ENCODE results near the gene CES2. TPM values are rescaled to one million over a fixed set of nuclear protein-coding genes. Genes with fewer than 3 reads are reported as not detected.
"Not testable (repeated sequence)": the region's sequence is repeated elsewhere in the genome, so short reads cannot be mapped to it uniquely, and the experiment has no call there.

The CES2 gene
- polyA plus RNA-seq, 4 donors = 221 to 337 (median 294) TPM

- not testable (repeated sequence) for H3K27ac ChIP-seq (ENCODE audit: low read depth in 1 of 3, low read length in 2 of 3); DNase-seq; H3K9me3 ChIP-seq (ENCODE audit: control insufficient read depth in 2 of 2, insufficient read depth in 1 of 2, low read depth in 1 of 2, low read length in 1 of 2); H3K4me1 ChIP-seq (ENCODE audit: control insufficient read depth in 3 of 3, insufficient read depth in 2 of 3, low read depth in 1 of 3, low read length in 2 of 3); H3K4me3 ChIP-seq (ENCODE audit: low read depth in 1 of 3, low read length in 3 of 3); FAIRE-seq; H3K27me3 ChIP-seq (ENCODE audit: control insufficient read depth in 3 of 3, insufficient read depth in 3 of 3, low read length in 3 of 3)
- WGBS, 3 donors = 69 to 91% (median 74%) methylated on average over 24 to 32 of the region's 32 CpGs
- peaks cover 0 to 14% (median 0%) of the 10 kb centered on the region in 3 donors for H3K36me3 ChIP-seq (ENCODE audit: control insufficient read depth in 3 of 3, insufficient read depth in 2 of 3, low read depth in 1 of 3, low read length in 3 of 3)
Measured at GRCh38 chr16:66974156-66974931, 39.0 kb downstream of the CES2 start.

- H3K4me1 ChIP-seq (ENCODE audit: control insufficient read depth in 3 of 3, insufficient read depth in 2 of 3, low read depth in 1 of 3, low read length in 2 of 3); H3K4me3 ChIP-seq (ENCODE audit: low read depth in 1 of 3, low read length in 3 of 3); FAIRE-seq; DNase-seq; H3K27me3 ChIP-seq (ENCODE audit: control insufficient read depth in 3 of 3, insufficient read depth in 3 of 3, low read length in 3 of 3); H3K27ac ChIP-seq (ENCODE audit: low read depth in 1 of 3, low read length in 2 of 3); H3K9me3 ChIP-seq (ENCODE audit: control insufficient read depth in 2 of 2, insufficient read depth in 1 of 2, low read depth in 1 of 2, low read length in 1 of 2): not testable (repeated sequence)
- H3K36me3 ChIP-seq (ENCODE audit: control insufficient read depth in 3 of 3, insufficient read depth in 2 of 3, low read depth in 1 of 3, low read length in 3 of 3) = peaks cover 0 to 14% (median 0%) of the 10 kb centered on the region in 3 donors
- WGBS, 3 donors = 51 to 61% (median 55%) methylated on average over 11 of the region's 11 CpGs
Measured at GRCh38 chr16:66974932-66975246, 39.6 kb downstream of the CES2 start.

- Histone ChIP-seq H3K27me3 (ENCODE audit: control insufficient read depth in 3 of 3, insufficient read depth in 3 of 3, low read length in 3 of 3) (no peaks in the 10 kb centered on the region), H3K4me1 (ENCODE audit: control insufficient read depth in 3 of 3, insufficient read depth in 2 of 3, low read depth in 1 of 3, low read length in 2 of 3) (no peaks in the 10 kb centered on the region), H3K4me3 (ENCODE audit: low read depth in 1 of 3, low read length in 3 of 3) (no peak overlapping the region), H3K27ac (ENCODE audit: low read depth in 1 of 3, low read length in 2 of 3) (no peak overlapping the region), H3K9me3 (ENCODE audit: control insufficient read depth in 2 of 2, insufficient read depth in 1 of 2, low read depth in 1 of 2, low read length in 1 of 2) (no peaks in the 10 kb centered on the region), H3K36me3 (ENCODE audit: control insufficient read depth in 3 of 3, insufficient read depth in 2 of 3, low read depth in 1 of 3, low read length in 3 of 3) (peaks cover 0 to 14% (median 0%) of the 10 kb centered on the region in 3 donors)
- no peak for DNase-seq
- 66 to 82% (median 70%) methylated on average over 14 of the region's 14 CpGs for WGBS, 3 donors
- no peak for FAIRE-seq
Measured at GRCh38 chr16:66975302-66975893, 40.1 kb downstream of the CES2 start.

- H3K36me3 ChIP-seq (ENCODE audit: control insufficient read depth in 3 of 3, insufficient read depth in 2 of 3, low read depth in 1 of 3, low read length in 3 of 3) = peaks cover 0 to 7% (median 0%) of the 10 kb centered on the region in 3 donors
- 34 to 47% (median 46%) methylated on average over 13 of the region's 13 CpGs for WGBS, 3 donors
- no peak overlapping the region for H3K27ac ChIP-seq (ENCODE audit: low read depth in 1 of 3, low read length in 2 of 3)
- H3K9me3 ChIP-seq (ENCODE audit: control insufficient read depth in 2 of 2, insufficient read depth in 1 of 2, low read depth in 1 of 2, low read length in 1 of 2) = no peaks in the 10 kb centered on the region
- DNase-seq = no peak
- H3K27me3 ChIP-seq (ENCODE audit: control insufficient read depth in 3 of 3, insufficient read depth in 3 of 3, low read length in 3 of 3) = no peaks in the 10 kb centered on the region
- no peaks in the 10 kb centered on the region for H3K4me1 ChIP-seq (ENCODE audit: control insufficient read depth in 3 of 3, insufficient read depth in 2 of 3, low read depth in 1 of 3, low read length in 2 of 3)
- no peak overlapping the region for H3K4me3 ChIP-seq (ENCODE audit: low read depth in 1 of 3, low read length in 3 of 3)
- no peak for FAIRE-seq
Measured at GRCh38 chr16:66976746-66977145, 41.4 kb downstream of the CES2 start.

- DNase-seq = peak; percentile 87 to 89
- FAIRE-seq = no peak
- no peak overlapping the region for H3K4me3 ChIP-seq (ENCODE audit: low read depth in 1 of 3, low read length in 3 of 3)
Measured at GRCh38 chr16:66977341-66978113, 42.2 kb downstream of the CES2 start.

GRCh38 chr16:66979011-66979717 lies 43.8 kb downstream of the CES2 start:
- 65 to 68% (median 66%) methylated on average over 13 to 16 of the region's 16 CpGs for WGBS, 3 donors
- H3K4me1 ChIP-seq (ENCODE audit: control insufficient read depth in 3 of 3, insufficient read depth in 2 of 3, low read depth in 1 of 3, low read length in 2 of 3) = no peaks in the 10 kb centered on the region

More at GRCh38 chr16:66977341-66978113, 42.2 kb downstream of the CES2 start:
- 20 to 29% (median 22%) methylated on average over 14 to 15 of the region's 15 CpGs for WGBS, 3 donors
- no peak overlapping the region for H3K27ac ChIP-seq (ENCODE audit: low read depth in 1 of 3, low read length in 2 of 3)
- H3K36me3 ChIP-seq (ENCODE audit: control insufficient read depth in 3 of 3, insufficient read depth in 2 of 3, low read depth in 1 of 3, low read length in 3 of 3) = peaks cover 0 to 7% (median 0%) of the 10 kb centered on the region in 3 donors
- H3K27me3 ChIP-seq (ENCODE audit: control insufficient read depth in 3 of 3, insufficient read depth in 3 of 3, low read length in 3 of 3) = no peaks in the 10 kb centered on the region
- H3K4me1 ChIP-seq (ENCODE audit: control insufficient read depth in 3 of 3, insufficient read depth in 2 of 3, low read depth in 1 of 3, low read length in 2 of 3) = no peaks in the 10 kb centered on the region
- H3K9me3 ChIP-seq (ENCODE audit: control insufficient read depth in 2 of 2, insufficient read depth in 1 of 2, low read depth in 1 of 2, low read length in 1 of 2) = no peaks in the 10 kb centered on the region

GRCh38 chr16:66983033-66983432 lies 47.7 kb downstream of the CES2 start:
- Histone ChIP-seq H3K27ac (ENCODE audit: low read depth in 1 of 3, low read length in 2 of 3) (no peak overlapping the region), H3K36me3 (ENCODE audit: control insufficient read depth in 3 of 3, insufficient read depth in 2 of 3, low read depth in 1 of 3, low read length in 3 of 3) (no peaks in the 10 kb centered on the region), H3K27me3 (ENCODE audit: control insufficient read depth in 3 of 3, insufficient read depth in 3 of 3, low read length in 3 of 3) (no peaks in the 10 kb centered on the region), H3K9me3 (ENCODE audit: control insufficient read depth in 2 of 2, insufficient read depth in 1 of 2, low read depth in 1 of 2, low read length in 1 of 2) (no peaks in the 10 kb centered on the region), H3K4me3 (ENCODE audit: low read depth in 1 of 3, low read length in 3 of 3) (no peak overlapping the region), H3K4me1 (ENCODE audit: control insufficient read depth in 3 of 3, insufficient read depth in 2 of 3, low read depth in 1 of 3, low read length in 2 of 3) (no peaks in the 10 kb centered on the region)
- FAIRE-seq (no peak), DNase-seq (no peak)
- 95 to 96% (median 96%) methylated on average over 9 of the region's 9 CpGs for WGBS, 3 donors

More at GRCh38 chr16:66979011-66979717, 43.8 kb downstream of the CES2 start:
- H3K36me3 ChIP-seq (ENCODE audit: control insufficient read depth in 3 of 3, insufficient read depth in 2 of 3, low read depth in 1 of 3, low read length in 3 of 3) = no peaks in the 10 kb centered on the region
- DNase-seq = no peak
- no peak for FAIRE-seq
- no peak overlapping the region for H3K4me3 ChIP-seq (ENCODE audit: low read depth in 1 of 3, low read length in 3 of 3)
- no peaks in the 10 kb centered on the region for H3K9me3 ChIP-seq (ENCODE audit: control insufficient read depth in 2 of 2, insufficient read depth in 1 of 2, low read depth in 1 of 2, low read length in 1 of 2)
- no peak overlapping the region for H3K27ac ChIP-seq (ENCODE audit: low read depth in 1 of 3, low read length in 2 of 3)
- no peaks in the 10 kb centered on the region for H3K27me3 ChIP-seq (ENCODE audit: control insufficient read depth in 3 of 3, insufficient read depth in 3 of 3, low read length in 3 of 3)

- H3K4me3 ChIP-seq (ENCODE audit: low read depth in 1 of 3, low read length in 3 of 3) = no peak overlapping the region
- H3K27me3 ChIP-seq (ENCODE audit: control insufficient read depth in 3 of 3, insufficient read depth in 3 of 3, low read length in 3 of 3) = no peaks in the 10 kb centered on the region
- FAIRE-seq = no peak
- no peaks in the 10 kb centered on the region for H3K9me3 ChIP-seq (ENCODE audit: control insufficient read depth in 2 of 2, insufficient read depth in 1 of 2, low read depth in 1 of 2, low read length in 1 of 2)
- WGBS, 3 donors = 72 to 91% (median 79%) methylated on average over 4 of the region's 4 CpGs
- H3K36me3 ChIP-seq (ENCODE audit: control insufficient read depth in 3 of 3, insufficient read depth in 2 of 3, low read depth in 1 of 3, low read length in 3 of 3) = no peaks in the 10 kb centered on the region
- H3K4me1 ChIP-seq (ENCODE audit: control insufficient read depth in 3 of 3, insufficient read depth in 2 of 3, low read depth in 1 of 3, low read length in 2 of 3) = no peaks in the 10 kb centered on the region
- no peak for DNase-seq
- H3K27ac ChIP-seq (ENCODE audit: low read depth in 1 of 3, low read length in 2 of 3) = no peak overlapping the region
Measured at GRCh38 chr16:66984892-66985311, 49.6 kb downstream of the CES2 start.

Measured in small intestine (tissue), 7 donors.